Mesenchymal stem cell (in vitro differentiated cells and primary cell): ENCODE data around the gene ERBB4.

ENCODE experiments used
- DNase-seq: peaks from one replicate; pipeline ENCODE4 v3.0.0-alpha.2; 2013
- H2AFZ ChIP-seq: one replicate; pipeline ENCODE4 v1.6.1; 2013; ENCODE audit warnings: low read depth, mild to moderate bottlenecking, control low read depth, inconsistent platforms, low read length, moderate library complexity
- H2AK5ac ChIP-seq: 2 replicates; pipeline ENCODE4 v1.6.1; 2013; ENCODE audit warnings: low read length, moderate library complexity, mild to moderate bottlenecking, inconsistent platforms; ENCODE audit not compliant: severe bottlenecking
- H2BK120ac ChIP-seq: one replicate; pipeline ENCODE4 v1.6.1; 2013; ENCODE audit warnings: low read depth, mild to moderate bottlenecking, inconsistent platforms, low read length, moderate library complexity
- H2BK12ac ChIP-seq, 2 experiments: one replicate each; pipeline ENCODE4 v1.6.1; 2013; ENCODE audit warnings: inconsistent platforms in 2 of 2, low read length in 2 of 2, mild to moderate bottlenecking in 2 of 2, moderate library complexity in 2 of 2, control low read depth in 1 of 2
- H2BK15ac ChIP-seq: one replicate; pipeline ENCODE4 v1.6.1; 2013; ENCODE audit warnings: mild to moderate bottlenecking, low read depth, inconsistent platforms; ENCODE audit not compliant: poor library complexity, severe bottlenecking
- H2BK5ac ChIP-seq: 2 replicates; pipeline ENCODE4 v1.6.1; 2013; ENCODE audit warnings: low read depth, mild to moderate bottlenecking, low read length, control low read depth, inconsistent platforms; ENCODE audit not compliant: poor library complexity, severe bottlenecking
- H3K14ac ChIP-seq, 2 experiments: one replicate each; pipeline ENCODE4 v1.6.1; 2013; ENCODE audit warnings: inconsistent platforms in 2 of 2, low read length in 2 of 2, control low read depth in 1 of 2, mild to moderate bottlenecking in 1 of 2, moderate library complexity in 1 of 2
- H3K18ac ChIP-seq, 2 experiments: one replicate each; pipeline ENCODE4 v1.6.1; 2013; ENCODE audit warnings: inconsistent platforms in 2 of 2, low read length in 2 of 2, control low read depth in 1 of 2, low read depth in 1 of 2, mild to moderate bottlenecking in 1 of 2
- H3K23ac ChIP-seq, 2 experiments: one replicate each; pipeline ENCODE4 v1.6.1; 2013; ENCODE audit warnings: inconsistent platforms in 2 of 2, low read length in 2 of 2, mild to moderate bottlenecking in 2 of 2, moderate library complexity in 2 of 2, control low read depth in 1 of 2
- H3K27ac ChIP-seq: 2 replicates; pipeline ENCODE4 v1.5.1; 2013; ENCODE audit warnings: mild to moderate bottlenecking, moderate library complexity, low read length, control low read depth, inconsistent platforms; ENCODE audit not compliant: poor library complexity, severe bottlenecking
- H3K27me3 ChIP-seq, 2 experiments: 2 replicates each; pipeline versions ENCODE4 v1.6.1 to v1.7.0; 2013; ENCODE audit warnings: low read length in 2 of 2, mild to moderate bottlenecking in 2 of 2, moderate library complexity in 2 of 2, control low read depth in 1 of 2, inconsistent platforms in 1 of 2; ENCODE audit not compliant: control insufficient read depth in 1 of 2, insufficient read depth in 1 of 2
- H3K36me3 ChIP-seq, 2 experiments: 2 replicates each; pipeline versions ENCODE4 v1.6.1 to v1.7.0; 2013; ENCODE audit warnings: low read length in 2 of 2, control low read depth in 1 of 2, inconsistent platforms in 1 of 2, low read depth in 1 of 2, mild to moderate bottlenecking in 1 of 2; ENCODE audit not compliant: insufficient read depth in 2 of 2, control insufficient read depth in 1 of 2
- H3K4ac ChIP-seq, 2 experiments: one replicate each; pipeline ENCODE4 v1.6.1; 2013; ENCODE audit warnings: inconsistent platforms in 2 of 2, low read length in 2 of 2, mild to moderate bottlenecking in 2 of 2, moderate library complexity in 2 of 2, control low read depth in 1 of 2, low read depth in 1 of 2
- H3K4me1 ChIP-seq: 2 replicates; pipeline ENCODE4 v1.6.1; 2013; ENCODE audit warnings: low read depth, low read length, control low read depth; ENCODE audit not compliant: control insufficient read depth, insufficient read depth
- H3K4me2 ChIP-seq: 2 replicates; pipeline ENCODE4 v1.6.1; 2013; ENCODE audit warnings: low read length, mild to moderate bottlenecking, inconsistent platforms; ENCODE audit not compliant: poor library complexity, severe bottlenecking
- H3K4me3 ChIP-seq, 2 experiments: 2 replicates each; pipeline versions ENCODE4 v1.5.1 to v1.7.0; 2013; ENCODE audit warnings: low read length in 2 of 2, mild to moderate bottlenecking in 2 of 2, control low read depth in 1 of 2, low read depth in 1 of 2; ENCODE audit not compliant: insufficient read depth in 1 of 2
- H3K79me1 ChIP-seq: replicated peaks from 2 replicates; pipeline ENCODE4 v1.6.1; 2013; ENCODE audit warnings: mild to moderate bottlenecking, control low read depth, low read length, inconsistent platforms; ENCODE audit not compliant: poor library complexity, severe bottlenecking
- H3K9ac ChIP-seq: 2 replicates; pipeline ENCODE4 v1.7.0; 2013; ENCODE audit warnings: mild to moderate bottlenecking, low read length, moderate library complexity
- H3K9me3 ChIP-seq: 2 replicates; pipeline ENCODE4 v1.7.0; 2013; ENCODE audit warnings: mild to moderate bottlenecking, low read length; ENCODE audit not compliant: control insufficient read depth
- H4K8ac ChIP-seq: one replicate; pipeline ENCODE4 v1.6.1; 2013; ENCODE audit warnings: inconsistent platforms, mild to moderate bottlenecking, low read length, moderate library complexity
- H4K91ac ChIP-seq: one replicate; pipeline ENCODE4 v1.6.1; 2013; ENCODE audit warnings: mild to moderate bottlenecking, low read length, inconsistent platforms
- WGBS: methylation state at CpG from one replicate; pipeline ENCODE4 v1.1.7; 2013; ENCODE audit warnings: mixed read lengths; 5-methylcytosine and 5-hydroxymethylcytosine counted together

ERBB4 gene

DNA sequence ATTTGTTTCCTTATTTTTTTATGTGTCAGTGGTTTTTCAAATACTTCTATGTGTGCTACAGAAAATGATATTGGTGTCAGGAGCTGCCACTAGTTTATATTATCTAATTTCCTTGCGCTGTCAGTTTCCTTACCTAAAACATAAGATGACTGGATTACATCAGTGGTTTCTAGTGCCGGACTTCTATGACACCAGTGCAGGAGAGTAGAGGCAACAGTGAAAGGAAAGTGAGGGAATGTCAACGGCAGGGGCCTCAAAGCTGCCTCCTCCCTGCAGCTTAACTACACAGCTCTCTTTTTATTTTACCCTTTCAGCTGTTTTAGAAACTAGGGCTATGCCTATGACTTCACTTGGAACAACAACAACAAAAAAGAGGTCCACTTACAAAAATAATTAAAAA, 6.5 kb downstream of the ERBB4 start:
- Histone ChIP-seq H2BK5ac (no peak overlapping the region), H4K91ac (no peak overlapping the region), H2BK15ac (no peak overlapping the region), H3K36me3 (no peaks in the 10 kb centered on the region), H3K23ac (no peak overlapping the region), H3K4me1 (peaks cover 11% of the 10 kb centered on the region), H3K27me3 (peaks cover 13 to 18% of the 10 kb centered on the region in 2 experiments), H2BK120ac (no peak overlapping the region), H3K4me3 (no peak overlapping the region), H2BK12ac (no peak overlapping the region), H3K18ac (no peak overlapping the region), H3K9me3 (no peaks in the 10 kb centered on the region), H3K79me1 (no peaks in the 10 kb centered on the region), H3K14ac (no peak overlapping the region), H4K8ac (no peak overlapping the region), H2AFZ (no peak overlapping the region), H3K27ac (no peak overlapping the region), H3K4ac (no peak overlapping the region), H3K9ac (no peak overlapping the region), H3K4me2 (no peak overlapping the region), H2AK5ac (no peak overlapping the region)
- DNase-seq = no peak
- 84% methylated on average over 3 of the region's 3 CpGs for WGBS

DNA sequence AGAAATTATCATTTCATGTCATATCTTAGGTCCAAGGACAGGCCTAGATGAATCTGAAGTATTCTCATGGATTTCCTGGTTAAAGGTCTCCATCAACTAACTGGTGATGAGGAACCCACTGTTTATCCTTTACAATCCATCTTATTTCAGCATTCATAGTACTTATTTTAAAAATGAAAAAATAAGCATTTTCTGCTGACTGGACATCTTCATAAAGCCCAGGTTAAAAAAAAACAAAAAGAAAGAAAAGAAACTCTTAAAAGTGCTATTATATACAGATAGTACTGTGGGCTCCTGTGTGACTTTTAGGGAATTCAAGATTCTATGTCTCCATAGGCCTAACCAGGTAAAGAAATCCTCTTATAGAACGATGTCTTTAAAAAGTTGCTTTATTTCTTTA, 7.1 kb downstream of the ERBB4 start:
- H2AK5ac ChIP-seq = no peak overlapping the region
- H3K36me3 ChIP-seq = no peaks in the 10 kb centered on the region
- WGBS = 100% methylated on average over 1 of the region's 1 CpG
- no peak overlapping the region for H2BK120ac ChIP-seq
- H3K79me1 ChIP-seq = no peaks in the 10 kb centered on the region
- H3K4me2 ChIP-seq = no peak overlapping the region
- H4K91ac ChIP-seq = no peak overlapping the region
- H3K14ac ChIP-seq = no peak overlapping the region
- peaks cover 7 to 13% of the 10 kb centered on the region in 2 experiments for H3K27me3 ChIP-seq
- H3K9ac ChIP-seq = no peak overlapping the region
- H2BK5ac ChIP-seq = no peak overlapping the region
- H3K23ac ChIP-seq = no peak overlapping the region
- H4K8ac ChIP-seq = no peak overlapping the region
- H3K4me1 ChIP-seq = peaks cover 6% of the 10 kb centered on the region
- no peak overlapping the region for H3K4me3 ChIP-seq
- no peaks in the 10 kb centered on the region for H3K9me3 ChIP-seq
- no peak overlapping the region for H2BK15ac ChIP-seq
- H3K4ac ChIP-seq = no peak overlapping the region
- DNase-seq = no peak
- no peak overlapping the region for H3K18ac ChIP-seq
- no peak overlapping the region for H3K27ac ChIP-seq
- no peak overlapping the region for H2AFZ ChIP-seq
- H2BK12ac ChIP-seq = no peak overlapping the region

DNA sequence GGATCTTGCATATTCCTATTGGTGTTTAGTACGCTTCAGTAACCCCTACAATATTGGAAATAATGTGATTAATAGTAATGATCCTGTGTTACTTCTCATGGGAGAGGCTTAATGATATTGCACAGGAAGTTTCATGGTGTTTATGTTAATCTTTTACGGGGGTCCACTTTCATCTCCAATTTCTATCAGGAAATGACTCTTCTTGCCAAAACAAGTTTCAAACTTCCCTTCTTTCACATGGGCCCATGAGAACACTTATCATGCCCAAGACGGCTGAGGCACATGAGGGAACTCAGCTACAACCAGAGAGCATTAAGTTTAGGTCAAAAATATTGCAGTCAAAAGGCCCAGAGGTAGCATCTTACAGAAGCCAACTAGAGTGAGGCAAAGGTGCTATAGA, 7.6 kb downstream of the ERBB4 start:
- Histone ChIP-seq H3K4me1 (peaks cover under 1% of the 10 kb centered on the region), H3K27ac (no peak overlapping the region), H3K4me3 (no peak overlapping the region), H2BK15ac (no peak overlapping the region), H3K9ac (no peak overlapping the region), H3K23ac (no peak overlapping the region), H3K4ac (no peak overlapping the region), H3K36me3 (no peaks in the 10 kb centered on the region), H2AK5ac (no peak overlapping the region), H3K79me1 (no peaks in the 10 kb centered on the region), H2BK5ac (no peak overlapping the region), H3K4me2 (no peak overlapping the region), H3K9me3 (no peaks in the 10 kb centered on the region), H3K14ac (no peak overlapping the region), H2AFZ (no peak overlapping the region), H4K91ac (no peak overlapping the region), H3K18ac (no peak overlapping the region), H2BK12ac (no peak overlapping the region), H2BK120ac (no peak overlapping the region), H3K27me3 (peaks cover 2 to 8% of the 10 kb centered on the region in 2 experiments), H4K8ac (no peak overlapping the region)
- 70% methylated on average over 3 of the region's 3 CpGs for WGBS
- DNase-seq = no peak

DNA sequence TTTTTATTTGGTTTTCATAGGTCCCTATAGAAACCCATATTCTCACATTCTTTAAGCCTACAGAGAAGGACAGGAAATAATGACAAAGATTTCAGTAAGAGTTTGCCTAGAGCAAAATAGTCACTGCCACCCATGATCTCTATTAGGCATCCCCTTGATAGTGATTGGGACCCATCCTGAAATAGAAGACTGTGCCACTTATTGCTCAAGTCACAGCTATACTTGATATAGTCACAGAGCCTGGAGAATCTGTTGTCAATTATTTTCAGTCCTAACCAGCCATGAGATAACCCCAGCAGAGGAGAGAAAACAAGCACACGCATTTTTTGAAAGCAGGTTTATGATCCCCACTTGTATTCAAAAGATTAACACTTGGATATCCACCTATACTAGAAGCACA, 8.2 kb downstream of the ERBB4 start:
- Histone ChIP-seq H3K4me2 (no peak overlapping the region), H2BK120ac (no peak overlapping the region), H2BK12ac (no peak overlapping the region), H2AFZ (no peak overlapping the region), H3K27ac (no peak overlapping the region), H2BK5ac (no peak overlapping the region), H3K4me1 (no peaks in the 10 kb centered on the region), H3K9ac (no peak overlapping the region), H4K8ac (no peak overlapping the region), H2AK5ac (no peak overlapping the region), H3K14ac (no peak overlapping the region), H2BK15ac (no peak overlapping the region), H3K79me1 (no peaks in the 10 kb centered on the region), H3K9me3 (no peaks in the 10 kb centered on the region), H3K23ac (no peak overlapping the region), H3K18ac (no peak overlapping the region), H3K36me3 (no peaks in the 10 kb centered on the region), H3K27me3 (peaks cover 0 to 2% of the 10 kb centered on the region in 2 experiments), H4K91ac (no peak overlapping the region), H3K4me3 (no peak overlapping the region), H3K4ac (no peak overlapping the region)
- DNase-seq = no peak
- 100% methylated on average over 1 of the region's 1 CpG for WGBS
